NCI-H2107 treated with DMSO at 0.1 percent for 48 hours (cell line): ENCODE results near the gene HBA2.
"Not testable (repeated sequence)": the region's sequence is repeated elsewhere in the genome, so short reads cannot be mapped to it uniquely, and the experiment has no call there.

Source experiments
- DNase-seq: peaks from one replicate; lab custom pipeline; 2025; ENCODE audit not compliant: unreplicated experiment; lab: John Stamatoyannopoulos, UW

The HBA2 gene

GRCh38 chr16:154217-155030 lies 18.3 kb upstream of the HBA2 start:
- DNase-seq: no peak

DNA sequence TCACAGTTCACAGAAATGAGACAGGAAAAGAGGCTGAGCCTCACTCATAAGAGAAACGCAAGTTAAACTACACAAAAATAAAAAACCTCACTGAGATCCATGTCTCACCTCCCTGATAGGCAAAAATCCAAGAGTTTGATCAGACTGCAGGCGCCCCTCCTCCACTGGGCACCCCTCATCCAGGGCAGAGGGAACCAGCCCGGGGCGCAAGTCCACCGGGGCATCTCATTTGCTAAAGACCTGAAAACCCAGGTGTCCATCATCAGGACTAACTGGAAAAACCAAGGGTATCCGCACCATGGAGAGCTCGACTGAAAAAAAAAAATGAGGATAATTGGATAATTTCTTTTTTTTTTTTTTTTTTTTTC lies 17.7 kb upstream of the HBA2 start:
- no peak for DNase-seq

DNA sequence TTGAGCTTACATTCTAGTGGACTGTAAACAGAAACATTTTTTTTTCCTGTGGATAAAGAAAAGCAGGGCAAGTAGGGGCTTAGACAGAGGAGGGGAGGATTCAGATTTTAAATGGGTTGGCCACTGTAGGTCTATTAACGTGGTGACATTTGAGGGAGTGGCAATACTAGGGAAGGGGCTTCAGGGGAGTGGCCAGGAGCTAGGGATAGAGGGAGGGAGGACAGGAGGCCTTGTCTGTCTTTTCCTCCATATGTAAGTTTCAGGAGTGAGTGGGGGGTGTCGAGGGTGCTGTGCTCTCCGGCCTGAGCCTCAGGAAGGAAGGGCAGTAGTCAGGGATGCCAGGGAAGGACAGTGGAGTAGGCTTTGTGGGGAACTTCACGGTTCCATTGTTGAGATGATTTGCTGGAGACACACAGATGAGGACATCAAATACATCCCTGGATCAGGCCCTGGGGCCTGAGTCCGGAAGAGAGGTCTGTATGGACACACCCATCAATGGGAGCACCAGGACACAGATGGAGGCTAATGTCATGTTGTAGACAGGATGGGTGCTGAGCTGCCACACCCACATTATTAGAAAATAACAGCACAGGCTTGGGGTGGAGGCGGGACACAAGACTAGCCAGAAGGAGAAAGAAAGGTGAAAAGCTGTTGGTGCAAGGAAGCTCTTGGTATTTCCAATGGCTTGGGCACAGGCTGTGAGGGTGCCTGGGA lies 13.4 kb upstream of the HBA2 start:
- no peak for DNase-seq

DNA sequence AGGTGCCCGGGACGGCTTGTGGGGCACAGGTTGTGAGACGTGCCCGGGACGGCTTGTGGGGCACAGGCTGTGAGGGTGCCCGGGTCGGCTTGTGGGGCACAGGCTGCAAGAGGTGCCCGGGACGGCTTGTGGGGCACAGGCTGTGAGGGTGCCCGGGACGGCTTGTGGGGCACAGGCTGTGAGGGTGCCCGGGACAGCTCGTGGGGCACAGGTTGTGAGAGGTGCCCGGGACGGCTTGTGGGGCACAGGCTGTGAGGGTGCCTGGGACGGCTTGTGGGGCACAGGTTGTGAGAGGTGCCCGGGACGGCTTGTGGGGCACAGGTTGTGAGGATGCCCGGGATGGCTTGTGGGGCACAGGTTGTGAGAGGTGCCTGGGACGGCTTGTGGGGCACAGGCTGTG lies 12.4 kb upstream of the HBA2 start:
- not testable (repeated sequence) for DNase-seq

- no peak for DNase-seq
Observed at GRCh38 chr16:160691-161190, 11.9 kb upstream of the HBA2 start.

- DNase-seq: no peak
Observed at GRCh38 chr16:162271-162991, 10.2 kb upstream of the HBA2 start.

GRCh38 chr16:163139-163538 lies 9.5 kb upstream of the HBA2 start:
- not testable (repeated sequence) for DNase-seq

GRCh38 chr16:163696-164095 lies 9.0 kb upstream of the HBA2 start:
- DNase-seq: not testable (repeated sequence)

GRCh38 chr16:164134-164823 lies 8.4 kb upstream of the HBA2 start:
- not testable (repeated sequence) for DNase-seq

- no peak for DNase-seq
Observed at GRCh38 chr16:164827-165538, 7.7 kb upstream of the HBA2 start.

DNA sequence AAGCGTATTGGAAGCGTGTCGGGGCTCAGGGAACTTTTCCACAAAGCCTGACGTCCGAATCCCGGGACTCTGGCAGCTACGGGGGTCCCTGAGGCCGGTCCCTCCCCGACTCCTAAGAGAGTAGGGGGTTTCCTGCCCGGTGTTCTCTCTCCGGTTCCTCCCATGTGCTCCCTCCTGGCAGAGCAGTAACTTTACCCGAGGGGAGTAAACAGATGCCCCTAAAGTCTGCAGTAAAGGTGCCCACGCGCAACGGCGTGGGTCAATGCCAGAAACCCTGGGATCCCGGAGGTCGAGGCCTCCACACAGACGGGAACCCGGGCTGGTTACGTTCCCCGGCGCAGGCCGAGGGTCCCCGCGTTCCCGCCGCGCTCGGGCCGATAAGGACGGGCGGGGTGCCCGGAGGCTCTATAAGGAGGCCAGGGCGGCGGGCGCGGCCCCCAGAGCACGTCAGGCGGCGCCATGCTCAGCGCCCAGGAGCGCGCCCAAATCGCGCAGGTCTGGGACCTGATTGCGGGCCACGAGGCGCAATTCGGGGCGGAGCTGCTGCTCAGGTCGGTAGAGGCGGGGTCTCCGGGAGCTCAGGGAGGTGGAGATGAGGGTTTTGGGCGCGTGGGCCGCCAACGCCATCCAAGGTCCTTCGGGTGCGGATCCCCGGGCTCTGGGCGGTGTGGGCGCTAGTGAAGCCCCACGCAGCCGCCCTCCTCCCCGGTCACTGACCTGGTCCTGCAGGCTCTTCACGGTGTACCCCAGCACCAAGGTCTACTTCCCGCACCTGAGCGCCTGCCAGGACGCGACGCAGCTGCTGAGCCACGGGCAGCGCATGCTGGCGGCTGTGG lies 6.9 kb upstream of the HBA2 start, which contains the start of gene HBM:
Gene HBM (plus strand): TSS at position 440 of the 836 bp plus-strand sequence. CDS start 20 bp downstream, at position 460.
- DNase-seq: no peak

- no peak for DNase-seq
Observed at GRCh38 chr16:166375-167121, 6.1 kb upstream of the HBA2 start.

DNA sequence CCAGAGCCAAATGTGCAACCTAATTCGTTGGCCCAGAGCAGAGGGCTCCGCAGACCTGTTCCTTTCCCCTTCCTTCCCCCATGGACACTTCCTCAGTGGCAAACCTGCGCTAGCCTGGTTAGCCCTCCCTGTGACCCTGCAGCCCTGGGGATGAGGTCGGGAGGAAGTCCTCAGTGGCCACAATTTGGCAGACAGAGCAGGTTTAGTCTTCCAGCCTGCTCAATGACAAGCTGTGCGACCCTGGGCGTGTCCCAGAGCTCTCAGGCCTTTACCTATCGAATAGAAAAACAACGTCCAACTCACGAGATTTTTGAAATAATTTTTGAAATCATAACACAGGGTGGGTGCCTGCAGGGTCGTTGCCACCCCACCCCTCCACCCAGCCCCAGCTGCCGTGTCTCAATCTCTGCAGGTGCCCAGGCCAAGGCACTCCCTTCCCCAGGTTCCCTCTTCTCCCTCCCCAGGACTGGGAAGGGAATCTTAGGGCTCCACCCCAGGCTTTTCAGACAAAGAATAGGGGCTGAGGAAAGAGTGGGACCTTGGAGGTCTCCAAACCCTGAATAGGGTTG lies 5.5 kb upstream of the HBA2 start:
- no peak for DNase-seq

DNA sequence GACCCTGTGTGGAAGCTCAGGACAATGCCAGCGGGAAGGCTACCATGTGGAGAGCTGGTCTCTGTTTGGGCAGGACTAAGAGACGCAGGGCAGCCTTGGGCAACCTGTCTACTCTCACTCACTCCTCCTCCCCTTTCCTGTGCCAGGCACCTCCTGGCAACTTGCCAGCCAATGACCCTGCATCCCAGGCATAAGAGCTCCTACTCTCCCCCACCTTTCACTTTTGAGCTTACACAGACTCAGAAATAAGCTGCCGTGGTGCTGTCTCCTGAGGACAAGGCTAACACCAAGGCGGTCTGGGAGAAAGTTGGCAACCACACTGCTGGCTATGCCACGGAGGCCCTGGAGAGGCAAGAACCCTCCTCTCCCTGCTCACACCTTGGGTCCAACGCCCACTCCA lies 4.3 kb upstream of the HBA2 start:
- no peak for DNase-seq

- DNase-seq: no peak
Observed at GRCh38 chr16:169014-169413, 3.7 kb upstream of the HBA2 start.

DNA sequence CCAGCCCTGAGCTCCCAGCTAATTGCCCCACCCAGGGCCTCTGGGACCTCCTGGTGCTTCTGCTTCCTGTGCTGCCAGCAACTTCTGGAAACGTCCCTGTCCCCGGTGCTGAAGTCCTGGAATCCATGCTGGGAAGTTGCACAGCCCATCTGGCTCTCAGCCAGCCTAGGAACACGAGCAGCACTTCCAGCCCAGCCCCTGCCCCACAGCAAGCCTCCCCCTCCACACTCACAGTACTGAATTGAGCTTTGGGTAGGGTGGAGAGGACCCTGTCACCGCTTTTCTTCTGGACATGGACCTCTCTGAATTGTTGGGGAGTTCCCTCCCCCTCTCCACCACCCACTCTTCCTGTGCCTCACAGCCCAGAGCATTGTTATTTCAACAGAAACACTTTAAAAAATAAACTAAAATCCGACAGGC lies 2.6 kb upstream of the HBA2 start:
- not testable (repeated sequence) for DNase-seq

DNA sequence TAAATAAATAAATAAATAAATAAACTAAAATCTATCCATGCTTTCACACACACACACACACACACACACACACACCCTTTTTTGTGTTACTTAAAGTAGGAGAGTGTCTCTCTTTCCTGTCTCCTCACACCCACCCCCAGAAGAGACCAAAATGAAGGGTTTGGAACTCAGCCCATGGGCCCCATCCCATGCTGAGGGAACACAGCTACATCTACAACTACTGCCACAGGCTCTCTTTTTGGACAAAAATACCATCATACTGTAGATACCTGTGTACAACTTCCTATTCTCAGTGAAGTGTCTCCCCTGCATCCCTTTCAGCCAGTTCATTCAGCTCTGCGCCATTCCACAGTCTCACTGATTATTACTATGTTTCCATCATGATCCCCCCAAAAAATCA lies 1.9 kb upstream of the HBA2 start:
- DNase-seq: no peak

DNA sequence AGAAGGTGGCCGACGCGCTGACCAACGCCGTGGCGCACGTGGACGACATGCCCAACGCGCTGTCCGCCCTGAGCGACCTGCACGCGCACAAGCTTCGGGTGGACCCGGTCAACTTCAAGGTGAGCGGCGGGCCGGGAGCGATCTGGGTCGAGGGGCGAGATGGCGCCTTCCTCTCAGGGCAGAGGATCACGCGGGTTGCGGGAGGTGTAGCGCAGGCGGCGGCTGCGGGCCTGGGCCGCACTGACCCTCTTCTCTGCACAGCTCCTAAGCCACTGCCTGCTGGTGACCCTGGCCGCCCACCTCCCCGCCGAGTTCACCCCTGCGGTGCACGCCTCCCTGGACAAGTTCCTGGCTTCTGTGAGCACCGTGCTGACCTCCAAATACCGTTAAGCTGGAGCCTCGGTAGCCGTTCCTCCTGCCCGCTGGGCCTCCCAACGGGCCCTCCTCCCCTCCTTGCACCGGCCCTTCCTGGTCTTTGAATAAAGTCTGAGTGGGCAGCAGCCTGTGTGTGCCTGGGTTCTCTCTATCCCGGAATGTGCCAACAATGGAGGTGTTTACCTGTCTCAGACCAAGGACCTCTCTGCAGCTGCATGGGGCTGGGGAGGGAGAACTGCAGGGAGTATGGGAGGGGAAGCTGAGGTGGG lies 657 bp downstream of the HBA2 start:
- DNase-seq: not testable (repeated sequence)
